Upper lobe of left lung (tissue), 4 donors: ENCODE data around the gene ZYG11B.

Experiments used
- CTCF ChIP-seq, 6 experiments: fragments of 450-650 bp in 4 of 6; fragments of 200-600 bp in 2 of 6; sonication (generic) in 2 of 6; IDR thresholded peaks; one replicate each; pipeline ENCODE4 v1.5.1; 2016 to 2019; ENCODE audit warnings: antibody characterized with exemption in 6 of 6
- POLR2AphosphoS5 ChIP-seq, 2 donors: sonication (generic); formaldehyde crosslinking; IDR thresholded peaks; one replicate each; pipeline ENCODE4 v1.5.1; 2017; ENCODE audit warnings: antibody characterized with exemption in 2 of 2

GRCh38 chr1:52692697-52693096, 33.6 kb upstream of the ZYG11B start:
- TF ChIP-seq POLR2AphosphoS5 (IDR thresholded peaks at IDR 0.05): no peak
- no peak for TF ChIP-seq CTCF (IDR thresholded peaks at IDR 0.05)
